Measurements from ENCODE around the gene ATP2B2. TPM values are rescaled to one million over a fixed set of nuclear protein-coding genes. Genes with fewer than 3 reads are reported as not detected.

The ATP2B2 gene
- total RNA-seq, 1 experiment from 2014 or later, result not detected

DNA sequence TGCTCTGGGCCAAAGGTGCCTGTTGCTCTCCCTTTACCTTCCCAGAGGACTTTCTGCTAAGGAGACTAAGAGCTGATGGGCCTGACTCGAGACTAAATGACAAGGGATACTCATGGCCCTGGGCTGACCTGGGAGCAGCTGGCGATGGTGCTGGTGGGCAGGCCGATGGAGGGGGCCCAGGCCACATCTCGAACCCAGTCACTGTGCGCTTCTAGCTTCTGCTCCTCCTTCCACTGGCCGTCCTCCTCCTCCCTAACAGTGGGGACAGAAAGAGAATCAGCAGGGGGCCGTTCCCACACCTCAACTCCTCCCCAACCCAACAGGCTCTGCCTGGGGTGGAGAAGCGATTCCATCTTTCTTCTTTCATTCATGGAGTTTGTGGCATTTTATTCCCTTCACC is 200.5 kb downstream of the ATP2B2 start (continued):
- TF ChIP-seq, protein P1, sequence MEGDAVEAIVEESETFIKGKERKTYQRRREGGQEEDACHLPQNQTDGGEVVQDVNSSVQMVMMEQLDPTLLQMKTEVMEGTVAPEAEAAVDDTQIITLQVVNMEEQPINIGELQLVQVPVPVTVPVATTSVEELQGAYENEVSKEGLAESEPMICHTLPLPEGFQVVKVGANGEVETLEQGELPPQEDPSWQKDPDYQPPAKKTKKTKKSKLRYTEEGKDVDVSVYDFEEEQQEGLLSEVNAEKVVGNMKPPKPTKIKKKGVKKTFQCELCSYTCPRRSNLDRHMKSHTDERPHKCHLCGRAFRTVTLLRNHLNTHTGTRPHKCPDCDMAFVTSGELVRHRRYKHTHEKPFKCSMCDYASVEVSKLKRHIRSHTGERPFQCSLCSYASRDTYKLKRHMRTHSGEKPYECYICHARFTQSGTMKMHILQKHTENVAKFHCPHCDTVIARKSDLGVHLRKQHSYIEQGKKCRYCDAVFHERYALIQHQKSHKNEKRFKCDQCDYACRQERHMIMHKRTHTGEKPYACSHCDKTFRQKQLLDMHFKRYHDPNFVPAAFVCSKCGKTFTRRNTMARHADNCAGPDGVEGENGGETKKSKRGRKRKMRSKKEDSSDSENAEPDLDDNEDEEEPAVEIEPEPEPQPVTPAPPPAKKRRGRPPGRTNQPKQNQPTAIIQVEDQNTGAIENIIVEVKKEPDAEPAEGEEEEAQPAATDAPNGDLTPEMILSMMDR (IDR thresholded peaks at IDR 0.05 in 2 of 3, conservative IDR thresholded peaks at IDR 0.05 in 1 of 3; ENCODE audit: borderline replicate concordance in 1 of 3, insufficient read depth in 1 of 3, low read depth in 2 of 3, low read length in 2 of 3), result no peak
- TF ChIP-seq YY1 (IDR thresholded peaks at IDR 0.05; ENCODE audit: extremely low read depth, insufficient replicate concordance, low read depth, low read length), result no peak
- TF ChIP-seq CEBPB (IDR thresholded peaks at IDR 0.05; ENCODE audit: low read depth), result no peak
- no peak for TF ChIP-seq SRF (IDR thresholded peaks at IDR 0.05; ENCODE audit: low read depth)
- TF ChIP-seq EZH2 (IDR thresholded peaks at IDR 0.05), result no peak
- TF ChIP-seq EGR1 (IDR thresholded peaks at IDR 0.05; ENCODE audit: low read depth), result no peak

DNA sequence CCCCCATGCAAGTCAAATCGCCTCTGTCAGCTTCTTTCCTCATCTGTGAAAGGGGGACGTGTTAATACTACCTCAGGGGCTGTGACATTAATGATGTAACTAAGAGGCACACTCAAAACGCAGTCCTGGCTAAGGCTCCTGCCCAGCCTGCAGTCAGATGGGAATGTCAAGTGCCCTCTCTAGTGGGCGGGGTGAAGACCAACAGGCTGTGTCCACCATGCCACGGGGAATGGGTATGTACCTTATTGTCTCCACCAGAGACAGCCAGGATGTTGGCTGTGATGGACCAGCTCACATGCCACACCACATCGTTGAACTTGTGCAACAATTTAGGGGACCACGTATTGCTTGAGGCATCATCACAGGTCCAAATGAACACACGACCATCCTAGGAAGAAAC is 201.6 kb downstream of the ATP2B2 start:
- H3K79me2 ChIP-seq (ENCODE audit: insufficient read depth, low read length), result no peaks in the 10 kb centered on the region
- DNase-seq (ENCODE audit: low read depth, low spot score) (no peak), ATAC-seq (0 out of 2 replicates have a peak, but pooled peaks have one; percentile 18)
- intact Hi-C loops (cut with micrococcal nuclease), result no loop called here
- H3K4me1 ChIP-seq (ENCODE audit: control insufficient read depth in 1 of 2, insufficient read depth in 2 of 2, low read length in 2 of 2), result no peaks in the 10 kb centered on the region
- no TSS peak for BruUV-seq (replicated peaks)
- H2AFZ ChIP-seq (ENCODE audit: low read depth, low read length, poor library complexity, severe bottlenecking), result no peak overlapping the region
- no peak overlapping the region for H3K4me2 ChIP-seq (ENCODE audit: low read length)
- no peak overlapping the region for H3K27ac ChIP-seq (ENCODE audit: low read depth, low read length)
- no peaks in the 10 kb centered on the region for H3K9me3 ChIP-seq (ENCODE audit: control insufficient read depth in 1 of 2, insufficient read depth in 1 of 2, low read depth in 1 of 2, low read length in 2 of 2)
- H3K9ac ChIP-seq (ENCODE audit: low read length), result no peak overlapping the region
- CTCF ChIA-PET, result no interaction called here
- H4K20me1 ChIP-seq (ENCODE audit: insufficient read depth), result no peaks in the 10 kb centered on the region
- RAD21 ChIA-PET (ENCODE audit: low non-redundant PET in 1 of 2, low total read pairs in 2 of 2, uncharacterized antibody in 2 of 2, unreplicated experiment in 2 of 2), result no interaction called here
- peaks cover 40 to 50% of the 10 kb centered on the region in 2 experiments for H3K36me3 ChIP-seq (ENCODE audit: control insufficient read depth in 1 of 2, insufficient read depth in 2 of 2, low read length in 2 of 2)
- H3K9me2 ChIP-seq (ENCODE audit: insufficient read depth), result no peaks in the 10 kb centered on the region
- no peak overlapping the region for H3K4me3 ChIP-seq (replicated peaks in 1 of 2; ENCODE audit: low read depth in 1 of 2, low read length in 2 of 2)
- POLR2A ChIA-PET, result no interaction called here
- TF ChIP-seq, protein P2, sequence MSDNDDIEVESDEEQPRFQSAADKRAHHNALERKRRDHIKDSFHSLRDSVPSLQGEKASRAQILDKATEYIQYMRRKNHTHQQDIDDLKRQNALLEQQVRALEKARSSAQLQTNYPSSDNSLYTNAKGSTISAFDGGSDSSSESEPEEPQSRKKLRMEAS (IDR thresholded peaks at IDR 0.05), result no peak
- TF ChIP-seq CEBPB (IDR thresholded peaks at IDR 0.05; ENCODE audit: low read depth), result no peak
- TF ChIP-seq, protein P3, sequence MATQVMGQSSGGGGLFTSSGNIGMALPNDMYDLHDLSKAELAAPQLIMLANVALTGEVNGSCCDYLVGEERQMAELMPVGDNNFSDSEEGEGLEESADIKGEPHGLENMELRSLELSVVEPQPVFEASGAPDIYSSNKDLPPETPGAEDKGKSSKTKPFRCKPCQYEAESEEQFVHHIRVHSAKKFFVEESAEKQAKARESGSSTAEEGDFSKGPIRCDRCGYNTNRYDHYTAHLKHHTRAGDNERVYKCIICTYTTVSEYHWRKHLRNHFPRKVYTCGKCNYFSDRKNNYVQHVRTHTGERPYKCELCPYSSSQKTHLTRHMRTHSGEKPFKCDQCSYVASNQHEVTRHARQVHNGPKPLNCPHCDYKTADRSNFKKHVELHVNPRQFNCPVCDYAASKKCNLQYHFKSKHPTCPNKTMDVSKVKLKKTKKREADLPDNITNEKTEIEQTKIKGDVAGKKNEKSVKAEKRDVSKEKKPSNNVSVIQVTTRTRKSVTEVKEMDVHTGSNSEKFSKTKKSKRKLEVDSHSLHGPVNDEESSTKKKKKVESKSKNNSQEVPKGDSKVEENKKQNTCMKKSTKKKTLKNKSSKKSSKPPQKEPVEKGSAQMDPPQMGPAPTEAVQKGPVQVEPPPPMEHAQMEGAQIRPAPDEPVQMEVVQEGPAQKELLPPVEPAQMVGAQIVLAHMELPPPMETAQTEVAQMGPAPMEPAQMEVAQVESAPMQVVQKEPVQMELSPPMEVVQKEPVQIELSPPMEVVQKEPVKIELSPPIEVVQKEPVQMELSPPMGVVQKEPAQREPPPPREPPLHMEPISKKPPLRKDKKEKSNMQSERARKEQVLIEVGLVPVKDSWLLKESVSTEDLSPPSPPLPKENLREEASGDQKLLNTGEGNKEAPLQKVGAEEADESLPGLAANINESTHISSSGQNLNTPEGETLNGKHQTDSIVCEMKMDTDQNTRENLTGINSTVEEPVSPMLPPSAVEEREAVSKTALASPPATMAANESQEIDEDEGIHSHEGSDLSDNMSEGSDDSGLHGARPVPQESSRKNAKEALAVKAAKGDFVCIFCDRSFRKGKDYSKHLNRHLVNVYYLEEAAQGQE (IDR thresholded peaks at IDR 0.05; ENCODE audit: low read depth), result no peak
- TF ChIP-seq SIN3A (IDR thresholded peaks at IDR 0.05; ENCODE audit: low read depth), result no peak
- no peak for TF ChIP-seq ELF1 (IDR thresholded peaks at IDR 0.05; ENCODE audit: borderline replicate concordance, low read depth)
- TF ChIP-seq FOSL1 (IDR thresholded peaks at IDR 0.05; ENCODE audit: low read depth), result no peak
- no peak for TF ChIP-seq EGR1 (IDR thresholded peaks at IDR 0.05; ENCODE audit: low read depth)
- no peak for TF ChIP-seq ZNF274 (IDR thresholded peaks at IDR 0.05; ENCODE audit: low read depth, low read length)
- no peak for TF ChIP-seq ZFX (IDR thresholded peaks at IDR 0.05)
- TF ChIP-seq, protein P4, sequence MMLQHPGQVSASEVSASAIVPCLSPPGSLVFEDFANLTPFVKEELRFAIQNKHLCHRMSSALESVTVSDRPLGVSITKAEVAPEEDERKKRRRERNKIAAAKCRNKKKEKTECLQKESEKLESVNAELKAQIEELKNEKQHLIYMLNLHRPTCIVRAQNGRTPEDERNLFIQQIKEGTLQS (IDR thresholded peaks at IDR 0.05), result no peak
- TF ChIP-seq, protein P5, sequence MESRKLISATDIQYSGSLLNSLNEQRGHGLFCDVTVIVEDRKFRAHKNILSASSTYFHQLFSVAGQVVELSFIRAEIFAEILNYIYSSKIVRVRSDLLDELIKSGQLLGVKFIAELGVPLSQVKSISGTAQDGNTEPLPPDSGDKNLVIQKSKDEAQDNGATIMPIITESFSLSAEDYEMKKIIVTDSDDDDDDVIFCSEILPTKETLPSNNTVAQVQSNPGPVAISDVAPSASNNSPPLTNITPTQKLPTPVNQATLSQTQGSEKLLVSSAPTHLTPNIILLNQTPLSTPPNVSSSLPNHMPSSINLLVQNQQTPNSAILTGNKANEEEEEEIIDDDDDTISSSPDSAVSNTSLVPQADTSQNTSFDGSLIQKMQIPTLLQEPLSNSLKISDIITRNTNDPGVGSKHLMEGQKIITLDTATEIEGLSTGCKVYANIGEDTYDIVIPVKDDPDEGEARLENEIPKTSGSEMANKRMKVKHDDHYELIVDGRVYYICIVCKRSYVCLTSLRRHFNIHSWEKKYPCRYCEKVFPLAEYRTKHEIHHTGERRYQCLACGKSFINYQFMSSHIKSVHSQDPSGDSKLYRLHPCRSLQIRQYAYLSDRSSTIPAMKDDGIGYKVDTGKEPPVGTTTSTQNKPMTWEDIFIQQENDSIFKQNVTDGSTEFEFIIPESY (IDR thresholded peaks at IDR 0.05; ENCODE audit: extremely low read depth, insufficient replicate concordance, low read length), result no peak
- TF ChIP-seq POLR2A (IDR thresholded peaks at IDR 0.05; ENCODE audit: borderline replicate concordance, extremely low read depth, insufficient read depth, insufficient read length), result no peak
- H3K27me3 ChIP-seq (ENCODE audit: insufficient read depth, low read length), result no peaks in the 10 kb centered on the region

Data from HCT116 (cell line).